Neural cell (in vitro differentiated cells): ENCODE measurements around the gene KMT5B. TPM values are rescaled to one million over a fixed set of nuclear protein-coding genes. Genes with fewer than 3 reads are reported as not detected.

Experiments used
- H2AFZ ChIP-seq: fragments of 200-600, 300-800 bp; sonication (generic), shearing (Covaris generic); 2 replicates; pipeline ENCODE4 v1.6.0; 2014; ENCODE audit warnings: low read depth, mild to moderate bottlenecking, antibody characterized with exemption, low read length, moderate library complexity
- H3F3A ChIP-seq: fragments of 200-600 bp; shearing (Covaris generic); 2 replicates; pipeline ENCODE4 v1.6.1; 2016; ENCODE audit warnings: mild to moderate bottlenecking, moderate library complexity, mixed read lengths, antibody characterized with exemption, low read length; ENCODE audit not compliant: insufficient read depth, poor library complexity, severe bottlenecking
- H3K27ac ChIP-seq: fragments of 200-600, 300-800 bp; sonication (generic), shearing (Covaris generic); 2 replicates; pipeline ENCODE4 v1.5.1; 2014; ENCODE audit warnings: mild to moderate bottlenecking, low read length, moderate library complexity
- H3K27me3 ChIP-seq: fragments of 300-800, 200-600 bp; sonication (generic), shearing (Covaris generic); 2 replicates; pipeline ENCODE4 v1.6.0; 2014; ENCODE audit warnings: mild to moderate bottlenecking, low read depth, low read length, moderate library complexity; ENCODE audit not compliant: insufficient read depth
- H3K36me3 ChIP-seq: fragments of 300-800, 200-600 bp; sonication (generic), shearing (Covaris generic); 2 replicates; pipeline ENCODE4 v1.5.1; 2014; ENCODE audit warnings: mild to moderate bottlenecking, antibody characterized with exemption, low read length, moderate library complexity; ENCODE audit not compliant: insufficient read depth
- H3K4me2 ChIP-seq: fragments of 300-800, 200-600 bp; sonication (generic), shearing (Covaris generic); 2 replicates; pipeline ENCODE4 v1.6.0; 2014; ENCODE audit warnings: mild to moderate bottlenecking, low read length
- H3K4me3 ChIP-seq: fragments of 300-800, 200-600 bp; sonication (generic), shearing (Covaris generic); 2 replicates; pipeline ENCODE4 v1.5.1; 2014; ENCODE audit warnings: mild to moderate bottlenecking, low read length, moderate library complexity
- H3K79me2 ChIP-seq: fragments of 200-600 bp; shearing (Covaris generic); replicated peaks from 2 replicates; pipeline ENCODE4 v1.6.0; 2014; ENCODE audit warnings: mild to moderate bottlenecking, low read length, moderate library complexity; ENCODE audit not compliant: insufficient read depth
- H3K9ac ChIP-seq: fragments of 300-800, 200-600 bp; sonication (generic), shearing (Covaris generic); 2 replicates; pipeline ENCODE4 v1.6.1; 2016; ENCODE audit warnings: mild to moderate bottlenecking, low read length, mixed read lengths
- H3K9me2 ChIP-seq: fragments of 200-600 bp; shearing (Covaris generic); 2 replicates; pipeline ENCODE4 v1.6.1; 2016; ENCODE audit warnings: mild to moderate bottlenecking, low read length, mixed read lengths; ENCODE audit not compliant: insufficient read depth
- H3K9me3 ChIP-seq: fragments of 200-600, 300-800 bp; sonication (generic), shearing (Covaris generic); 2 replicates; pipeline ENCODE4 v1.6.1; 2016; ENCODE audit warnings: mild to moderate bottlenecking, mixed run types, low read length, moderate library complexity, mixed read lengths
- H4K20me1 ChIP-seq: fragments of 200-600 bp; shearing (Covaris generic); 2 replicates; pipeline ENCODE4 v1.6.1; 2016; ENCODE audit warnings: mild to moderate bottlenecking, mixed run types; ENCODE audit not compliant: insufficient read depth
- EP300 ChIP-seq: fragments of 450-650 bp; conservative IDR thresholded peaks from 2 replicates; pipeline ENCODE4 v1.6.1; 2014; ENCODE audit warnings: antibody characterized with exemption, mild to moderate bottlenecking, moderate library complexity; ENCODE audit not compliant: poor library complexity, severe bottlenecking
- EZH2 ChIP-seq: fragments of 200-600, 300-800 bp; shearing (Covaris generic), sonication (generic); IDR thresholded peaks from 2 replicates; pipeline ENCODE4 v1.6.1; 2014; ENCODE audit warnings: antibody characterized with exemption, low read length, borderline replicate concordance, mild to moderate bottlenecking; ENCODE audit not compliant: insufficient read depth, poor library complexity, severe bottlenecking
- MXI1 ChIP-seq: fragments of 450-650 bp; conservative IDR thresholded peaks from 2 replicates; pipeline ENCODE4 v1.6.1; 2014; ENCODE audit warnings: antibody characterized with exemption, mild to moderate bottlenecking; ENCODE audit not compliant: poor library complexity, severe bottlenecking
- POLR2AphosphoS5 ChIP-seq: IDR thresholded peaks from 2 replicates; pipeline ENCODE4 v1.6.1; 2012
- RAD21 ChIP-seq: fragments of 450-650 bp; conservative IDR thresholded peaks from 2 replicates; pipeline ENCODE4 v1.6.1; 2014; ENCODE audit warnings: antibody characterized with exemption, mild to moderate bottlenecking, moderate library complexity
- REST ChIP-seq: IDR thresholded peaks from 2 replicates; pipeline ENCODE4 v1.6.1; 2012; ENCODE audit warnings: borderline replicate concordance
- SMC3 ChIP-seq: fragments of 450-650 bp; conservative IDR thresholded peaks from 2 replicates; pipeline ENCODE4 v1.6.1; 2014; ENCODE audit warnings: antibody characterized with exemption, mild to moderate bottlenecking, moderate library complexity; ENCODE audit not compliant: poor library complexity
- TAF1 ChIP-seq: IDR thresholded peaks from 2 replicates; pipeline ENCODE4 v1.6.1; 2012; ENCODE audit warnings: low read depth
- polyA plus RNA-seq: library from polyadenylated mRNA; depleted of rRNA; stranded (reverse); fragments of >200 nt; gene quantifications from 2 replicates; pipeline ENCODE4 v1.2.3, GENCODE V29; 2014
- TF ChIP-seq, protein P1 (sequence below): fragments of 450-650 bp; IDR thresholded peaks from 2 replicates; pipeline ENCODE4 v1.5.1; 2014; ENCODE audit warnings: antibody characterized with exemption, mild to moderate bottlenecking, moderate library complexity; ENCODE audit not compliant: poor library complexity, severe bottlenecking

The KMT5B gene
- polyA plus RNA-seq, 1 donor from 2014 or later = 107 TPM

- Histone ChIP-seq H3F3A (no peaks in the 10 kb centered on the region), H3K27me3 (no peaks in the 10 kb centered on the region), H3K27ac (no peak overlapping the region), H3K9ac (no peak overlapping the region), H3K4me2 (no peak overlapping the region), H3K9me3 (no peaks in the 10 kb centered on the region), H3K79me2 (peaks cover 94% of the 10 kb centered on the region), H4K20me1 (peaks cover 58% of the 10 kb centered on the region), H3K4me3 (no peak overlapping the region), H2AFZ (no peak overlapping the region), H3K36me3 (no peaks in the 10 kb centered on the region), H3K9me2 (no peaks in the 10 kb centered on the region)
- TF ChIP-seq MXI1 (no peak), EZH2 (no peak)
Measured at GRCh38 chr11:68202165-68202564, 10.9 kb downstream of the KMT5B start.

GRCh38 chr11:68201492-68201891 lies 11.6 kb downstream of the KMT5B start:
- H4K20me1 ChIP-seq = peaks cover 53% of the 10 kb centered on the region
- peaks cover 94% of the 10 kb centered on the region for H3K79me2 ChIP-seq
- no peaks in the 10 kb centered on the region for H3K9me3 ChIP-seq
- H3K27me3 ChIP-seq = no peaks in the 10 kb centered on the region
- no peak overlapping the region for H3K4me2 ChIP-seq
- no peak overlapping the region for H2AFZ ChIP-seq
- H3K27ac ChIP-seq = no peak overlapping the region
- TF ChIP-seq MXI1 (no peak), TAF1 (no peak), POLR2AphosphoS5 (no peak), RAD21 (no peak), EZH2 (no peak), REST (no peak), EP300 (no peak), SMC3 (no peak)
- TF ChIP-seq, protein P1, sequence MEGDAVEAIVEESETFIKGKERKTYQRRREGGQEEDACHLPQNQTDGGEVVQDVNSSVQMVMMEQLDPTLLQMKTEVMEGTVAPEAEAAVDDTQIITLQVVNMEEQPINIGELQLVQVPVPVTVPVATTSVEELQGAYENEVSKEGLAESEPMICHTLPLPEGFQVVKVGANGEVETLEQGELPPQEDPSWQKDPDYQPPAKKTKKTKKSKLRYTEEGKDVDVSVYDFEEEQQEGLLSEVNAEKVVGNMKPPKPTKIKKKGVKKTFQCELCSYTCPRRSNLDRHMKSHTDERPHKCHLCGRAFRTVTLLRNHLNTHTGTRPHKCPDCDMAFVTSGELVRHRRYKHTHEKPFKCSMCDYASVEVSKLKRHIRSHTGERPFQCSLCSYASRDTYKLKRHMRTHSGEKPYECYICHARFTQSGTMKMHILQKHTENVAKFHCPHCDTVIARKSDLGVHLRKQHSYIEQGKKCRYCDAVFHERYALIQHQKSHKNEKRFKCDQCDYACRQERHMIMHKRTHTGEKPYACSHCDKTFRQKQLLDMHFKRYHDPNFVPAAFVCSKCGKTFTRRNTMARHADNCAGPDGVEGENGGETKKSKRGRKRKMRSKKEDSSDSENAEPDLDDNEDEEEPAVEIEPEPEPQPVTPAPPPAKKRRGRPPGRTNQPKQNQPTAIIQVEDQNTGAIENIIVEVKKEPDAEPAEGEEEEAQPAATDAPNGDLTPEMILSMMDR = no peak
- no peaks in the 10 kb centered on the region for H3K9me2 ChIP-seq
- no peak overlapping the region for H3K9ac ChIP-seq
- H3K36me3 ChIP-seq = no peaks in the 10 kb centered on the region
- H3F3A ChIP-seq = no peaks in the 10 kb centered on the region
- H3K4me3 ChIP-seq = no peak overlapping the region

DNA sequence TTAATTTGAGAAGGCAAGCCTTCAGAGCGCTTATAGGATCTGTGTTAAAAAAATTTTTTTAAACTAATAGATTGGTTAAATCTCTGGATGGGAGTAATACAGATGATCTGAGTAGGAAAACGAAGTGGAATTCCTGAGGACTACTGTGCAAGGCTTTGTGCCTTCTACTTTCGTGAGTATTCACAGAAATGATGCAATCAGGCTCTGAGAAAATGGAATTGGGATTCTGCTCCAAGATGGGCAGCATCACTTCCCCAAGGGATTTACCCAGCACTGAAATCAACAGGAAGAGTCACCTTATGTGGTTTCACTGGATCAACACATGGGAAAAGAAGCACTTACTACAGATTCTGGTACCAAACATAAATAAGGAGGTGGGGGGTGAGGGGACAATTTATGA lies 12.5 kb downstream of the KMT5B start:
- no peaks in the 10 kb centered on the region for H3F3A ChIP-seq
- peaks cover 95% of the 10 kb centered on the region for H3K79me2 ChIP-seq
- no peaks in the 10 kb centered on the region for H3K9me2 ChIP-seq
- H3K27ac ChIP-seq = no peak overlapping the region
- no peaks in the 10 kb centered on the region for H3K27me3 ChIP-seq
- H3K9ac ChIP-seq = no peak overlapping the region
- H3K36me3 ChIP-seq = no peaks in the 10 kb centered on the region
- no peak overlapping the region for H3K4me3 ChIP-seq
- H2AFZ ChIP-seq = no peak overlapping the region
- peaks cover 54% of the 10 kb centered on the region for H4K20me1 ChIP-seq
- TF ChIP-seq EP300 = no peak
- TF ChIP-seq TAF1 = no peak
- TF ChIP-seq SMC3 = no peak
- H3K9me3 ChIP-seq = no peaks in the 10 kb centered on the region
- H3K4me2 ChIP-seq = no peak overlapping the region
